ENCODE results near the gene NEURL3.

Gene NEURL3

GRCh38 chr2:96539215-96539920, 34.2 kb upstream of the NEURL3 start:
- no peak for DNase-seq

GRCh38 chr2:96538487-96539214, 33.5 kb upstream of the NEURL3 start:
- DNase-seq: peak; percentile 90

DNA sequence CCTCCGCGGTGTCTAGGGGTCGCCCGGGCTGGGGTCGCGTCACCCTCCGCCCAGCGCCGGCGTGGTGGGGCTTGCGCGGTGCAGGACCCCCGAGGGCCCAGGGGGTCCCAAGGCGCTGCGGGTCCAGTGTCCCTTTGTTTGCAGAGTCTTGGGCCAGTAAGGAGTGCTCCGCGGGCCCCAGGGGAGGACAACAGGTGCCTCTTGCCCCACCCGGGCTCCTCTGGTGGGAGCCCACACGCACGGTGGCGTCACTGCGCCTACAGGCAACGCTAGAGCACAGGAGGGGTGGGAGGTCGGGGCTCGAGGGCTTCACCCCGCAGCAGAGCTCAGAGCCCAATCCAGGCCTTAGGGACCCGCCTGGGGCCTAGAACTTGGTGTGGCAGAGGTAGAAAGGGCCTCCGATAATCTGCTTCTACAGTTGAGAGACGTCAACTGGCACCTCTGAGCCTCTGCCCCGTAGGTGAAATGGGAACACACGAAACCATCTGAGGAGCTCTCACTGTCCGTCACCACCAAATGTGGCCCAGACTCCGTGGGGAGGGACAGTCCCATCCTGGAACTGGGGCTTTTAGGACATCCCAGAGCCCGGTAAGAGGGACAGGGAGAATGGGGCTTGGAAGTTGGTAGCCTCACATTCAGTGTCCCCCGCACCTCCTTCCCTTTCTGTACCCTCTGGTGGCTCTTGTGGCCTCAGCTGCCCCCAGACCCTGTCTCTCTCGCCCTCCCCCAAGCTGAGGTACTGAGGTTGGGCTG, 32.8 kb upstream of the NEURL3 start:
- DNase-seq: peak; percentile 58 to 78

GRCh38 chr2:96537066-96537733, 32.0 kb upstream of the NEURL3 start:
- DNase-seq: peak; percentile 90

DNA sequence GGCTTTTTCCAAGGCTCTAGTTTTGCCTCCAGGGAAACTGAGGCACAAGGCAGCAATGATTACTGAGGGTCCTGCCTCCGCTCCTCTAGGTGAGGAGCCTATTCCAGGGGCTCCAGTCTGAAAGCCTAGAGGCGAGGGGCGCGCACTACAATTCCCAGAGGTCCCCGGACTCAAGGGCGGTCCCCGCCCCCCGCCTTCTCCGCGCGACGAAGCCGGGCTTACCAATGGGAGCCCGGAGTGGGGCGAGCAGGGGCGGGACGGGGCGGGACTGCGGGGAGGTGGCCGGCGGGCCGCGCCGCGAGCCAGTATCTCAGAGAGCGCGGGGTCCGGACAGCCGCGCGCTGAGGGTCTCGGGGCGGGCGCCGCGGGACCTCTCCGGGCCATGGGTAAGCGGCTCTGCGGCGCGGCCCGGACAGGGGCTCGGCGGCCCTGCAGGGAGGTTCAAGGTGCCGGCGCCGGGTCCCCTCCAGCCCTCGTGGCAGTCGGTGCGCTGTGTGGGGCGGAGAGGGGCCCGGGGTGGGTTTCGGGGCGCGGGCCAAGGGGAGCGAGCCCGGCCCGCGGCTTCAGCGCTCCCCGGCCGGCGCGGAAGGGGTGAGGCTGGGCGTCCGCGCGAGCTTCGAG, 31.4 kb upstream of the NEURL3 start, which contains the start of gene ARID5A:
Gene ARID5A (plus strand): TSS at position 308 of the 621 bp plus-strand sequence. CDS start 75 bp downstream, at position 383.
- DNase-seq: peak; percentile 90 to 92

DNA sequence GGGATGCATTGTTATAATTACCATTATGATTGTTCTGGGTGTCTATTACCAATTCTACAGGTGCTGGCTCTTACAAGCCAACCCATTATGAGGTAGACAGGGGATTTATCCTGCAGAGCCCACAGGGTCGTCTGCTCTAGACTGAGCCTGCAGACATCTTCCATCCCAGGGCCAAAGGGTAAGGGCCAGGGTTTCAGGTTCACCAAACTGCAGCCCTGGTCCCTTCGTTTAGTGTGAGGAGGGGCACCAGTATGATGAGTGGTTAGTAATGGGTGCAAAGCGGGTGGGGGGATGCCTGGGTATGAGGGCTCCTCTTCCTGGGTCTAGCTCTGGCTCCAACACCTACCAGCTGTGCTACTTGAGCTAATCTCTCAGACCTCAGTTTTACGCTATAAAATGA, 30.2 kb upstream of the NEURL3 start:
- DNase-seq: no peak

GRCh38 chr2:96534701-96535181, 29.6 kb upstream of the NEURL3 start:
- DNase-seq: no peak

DNA sequence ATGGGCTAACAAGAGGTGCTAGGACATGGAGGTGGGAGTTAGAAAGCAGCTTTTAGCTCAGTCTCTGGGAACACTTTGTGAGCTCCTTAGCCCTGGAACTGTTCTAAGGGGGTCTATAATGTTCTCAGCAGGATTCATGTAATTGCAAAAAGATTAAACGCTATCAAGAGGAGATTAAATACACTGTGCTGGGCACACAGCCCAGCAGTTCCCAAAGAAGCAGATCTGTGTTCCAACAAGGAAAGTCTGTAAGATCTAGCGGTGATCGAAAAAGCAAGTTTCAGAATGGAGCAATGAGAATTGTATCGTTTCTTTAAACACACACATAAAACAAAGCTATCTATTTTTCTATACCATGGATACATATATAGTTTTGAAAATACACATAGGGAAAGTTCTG, 29.0 kb upstream of the NEURL3 start:
- DNase-seq: no peak

DNA sequence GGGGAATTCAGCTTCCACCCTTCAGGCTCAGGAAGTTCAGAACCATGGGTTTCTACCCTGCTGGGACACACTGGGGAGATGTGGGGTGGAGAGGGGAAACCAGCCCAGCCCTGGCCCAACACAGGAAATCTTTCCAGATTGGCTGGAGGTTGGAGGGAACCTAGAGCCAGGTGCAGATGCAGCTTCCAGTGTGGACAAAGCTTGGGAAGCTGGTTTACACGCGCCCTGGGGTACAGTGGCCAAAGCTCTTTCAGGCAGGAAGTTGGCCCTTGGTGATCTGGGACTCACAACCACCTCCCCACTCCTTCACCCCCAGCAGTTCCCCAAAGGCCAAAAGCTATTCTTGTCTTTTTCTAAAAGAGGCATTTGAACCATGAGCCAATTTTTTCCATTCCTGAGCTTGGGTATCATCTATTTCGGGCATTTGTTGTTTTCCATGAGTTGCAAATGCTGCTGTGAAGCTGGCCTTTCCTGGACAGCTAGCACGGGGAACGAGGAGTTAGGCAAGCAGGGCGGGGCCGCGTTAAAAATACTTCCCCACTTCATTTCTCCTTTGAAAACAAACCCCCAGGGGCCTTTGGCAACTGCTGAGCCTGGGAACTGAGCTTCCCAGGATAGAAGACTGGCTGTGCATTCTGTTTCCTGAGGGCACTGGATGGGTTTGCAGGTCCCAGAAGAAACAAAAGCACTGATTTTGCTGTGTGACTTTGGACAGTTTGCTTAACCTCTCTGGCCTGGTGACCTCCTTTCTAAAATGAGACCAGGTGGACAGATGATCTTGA, 28.3 kb upstream of the NEURL3 start:
- DNase-seq: peak in 1 of 2 donors; percentile 24

DNA sequence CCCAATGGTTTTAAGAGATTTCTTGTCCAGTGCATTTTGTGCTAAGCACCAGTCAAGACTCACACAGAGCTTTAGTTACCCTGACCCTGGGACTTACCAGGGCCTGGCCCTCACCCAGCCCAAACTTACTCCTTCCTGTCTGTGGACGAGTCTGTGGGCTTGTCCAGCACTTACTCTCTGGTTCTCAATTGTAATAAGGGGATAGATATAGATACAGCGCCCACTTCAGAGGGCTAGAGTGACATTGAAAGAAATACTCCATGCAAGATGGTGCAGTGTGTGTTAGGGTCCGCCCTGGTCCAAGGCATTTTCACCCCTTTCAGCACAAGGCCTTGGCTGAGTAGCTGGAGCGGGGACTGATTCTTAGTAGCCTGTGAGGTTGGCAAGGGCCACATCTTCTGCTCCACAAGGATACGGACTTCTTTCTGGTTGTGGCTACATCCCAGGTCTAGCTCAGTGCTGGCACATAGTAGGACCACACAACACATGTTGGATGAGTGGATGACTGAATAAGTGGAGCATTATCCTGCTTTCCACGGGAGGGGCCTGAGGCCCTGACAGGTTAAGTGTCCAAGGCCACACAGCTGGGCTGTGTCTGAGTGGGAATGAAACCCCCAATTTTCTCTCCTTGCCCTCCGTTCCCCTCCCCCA, 27.6 kb upstream of the NEURL3 start:
- no peak for DNase-seq

DNA sequence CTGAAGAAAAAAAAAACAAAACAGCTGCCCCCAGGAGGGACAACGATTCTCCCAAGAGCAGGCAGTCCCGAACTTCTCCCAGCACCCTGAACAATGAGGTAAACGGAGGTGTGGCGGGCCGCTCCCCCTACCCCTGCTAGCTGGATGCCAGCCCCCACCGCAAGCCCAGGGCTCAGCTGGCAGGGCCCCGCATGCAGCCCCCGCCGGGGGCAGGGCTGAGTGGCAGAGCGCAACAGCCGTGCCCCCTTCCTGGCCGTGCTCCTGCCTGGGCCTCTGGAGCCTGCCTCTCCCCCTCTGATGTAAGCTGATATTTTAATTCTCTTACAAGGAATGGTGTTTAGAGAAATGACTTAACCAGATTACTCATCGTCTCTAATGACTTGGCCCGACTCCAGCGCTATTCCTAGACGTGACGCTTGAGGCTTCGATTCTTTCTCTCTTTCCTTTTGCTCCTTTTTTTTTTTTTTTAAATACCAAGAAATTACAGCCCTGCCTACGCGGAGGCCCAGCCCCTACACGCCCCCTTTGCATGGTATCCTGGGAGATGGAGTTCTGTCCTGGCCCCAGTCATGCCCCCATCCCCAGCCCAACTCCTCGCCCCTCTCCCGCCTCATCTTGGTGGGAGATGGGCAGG, 26.8 kb upstream of the NEURL3 start:
- peak; percentile 84 to 89 for DNase-seq

DNA sequence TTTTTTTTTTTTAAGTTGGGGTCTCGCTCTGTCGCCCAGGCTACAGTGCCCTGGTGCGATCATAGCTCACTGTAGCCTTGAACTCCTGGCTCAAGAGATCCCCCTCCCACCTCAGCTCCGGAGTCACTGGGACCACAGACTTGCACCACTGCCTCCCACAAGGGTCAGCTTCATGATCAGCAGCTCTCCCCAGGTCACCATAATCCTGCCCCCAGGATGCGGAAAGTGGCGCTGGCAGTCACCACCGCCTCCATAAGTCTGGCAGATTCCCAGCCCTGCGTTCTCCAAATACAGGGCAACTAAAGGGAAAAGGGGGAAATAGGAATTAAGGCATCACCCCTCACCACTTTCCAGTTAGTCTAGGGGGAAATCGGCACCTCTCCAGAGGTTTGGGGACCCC, 26.2 kb upstream of the NEURL3 start:
- no peak for DNase-seq

DNA sequence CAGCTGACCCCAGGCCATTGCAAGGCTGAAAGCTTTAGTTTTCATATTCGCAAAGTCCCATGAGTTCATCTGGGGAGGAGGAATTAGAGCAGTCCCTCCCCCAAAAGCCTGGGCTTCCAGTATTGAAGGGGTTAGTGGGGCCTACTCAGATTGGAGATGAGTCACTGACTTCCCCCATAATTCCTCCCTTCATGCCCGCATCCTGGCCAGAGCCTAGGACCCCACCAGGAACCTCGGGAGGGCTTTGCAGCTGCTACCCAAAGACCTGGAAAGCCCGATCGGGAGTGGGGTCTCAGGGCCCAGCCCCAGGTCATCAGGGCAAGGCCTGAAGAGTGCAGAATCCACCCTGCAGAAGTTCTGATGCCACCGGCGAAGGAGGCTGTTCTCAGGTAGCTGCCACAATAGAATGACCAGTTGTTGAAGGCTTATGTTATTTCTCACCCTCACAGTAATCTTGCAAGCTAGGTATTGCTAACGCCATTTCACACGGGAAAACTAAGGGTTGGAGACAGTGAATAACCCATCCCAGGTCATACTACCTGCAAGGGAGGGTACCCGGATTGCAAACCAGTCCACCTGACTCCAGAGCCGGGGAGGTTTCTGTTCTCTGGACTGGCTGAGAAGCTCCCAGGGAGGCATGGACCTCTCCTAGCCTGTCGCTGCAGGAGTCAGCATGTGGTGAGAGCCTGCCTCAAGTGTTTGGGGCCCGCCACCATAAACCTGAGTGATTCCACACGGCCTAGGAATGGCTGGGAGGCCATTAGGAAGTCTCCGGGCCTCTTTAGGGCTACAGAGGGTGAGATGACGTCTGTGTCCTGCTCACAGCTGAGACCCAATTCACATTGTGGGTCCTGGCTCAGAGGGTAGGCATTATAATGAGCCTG, 25.6 kb upstream of the NEURL3 start:
- DNase-seq: no peak

DNA sequence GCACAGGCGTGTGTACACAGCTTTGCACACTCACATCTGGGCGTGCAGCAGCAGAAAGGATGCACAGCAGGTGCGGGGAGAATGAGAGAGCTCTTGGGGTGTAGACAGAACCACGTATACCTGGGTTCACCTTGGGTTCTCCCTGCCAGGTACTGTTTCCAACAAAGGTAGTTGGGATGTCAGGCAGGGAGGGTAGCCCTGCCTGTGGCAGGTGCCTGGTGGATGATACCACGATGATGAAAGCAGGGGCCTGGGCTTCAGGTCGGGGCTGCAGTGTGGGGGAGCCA, 24.9 kb upstream of the NEURL3 start:
- DNase-seq: no peak

GRCh38 chr2:96529376-96530143, 24.4 kb upstream of the NEURL3 start:
- DNase-seq: no peak

- DNase-seq: no peak
Observed at GRCh38 chr2:96528700-96529375, 23.7 kb upstream of the NEURL3 start.

DNA sequence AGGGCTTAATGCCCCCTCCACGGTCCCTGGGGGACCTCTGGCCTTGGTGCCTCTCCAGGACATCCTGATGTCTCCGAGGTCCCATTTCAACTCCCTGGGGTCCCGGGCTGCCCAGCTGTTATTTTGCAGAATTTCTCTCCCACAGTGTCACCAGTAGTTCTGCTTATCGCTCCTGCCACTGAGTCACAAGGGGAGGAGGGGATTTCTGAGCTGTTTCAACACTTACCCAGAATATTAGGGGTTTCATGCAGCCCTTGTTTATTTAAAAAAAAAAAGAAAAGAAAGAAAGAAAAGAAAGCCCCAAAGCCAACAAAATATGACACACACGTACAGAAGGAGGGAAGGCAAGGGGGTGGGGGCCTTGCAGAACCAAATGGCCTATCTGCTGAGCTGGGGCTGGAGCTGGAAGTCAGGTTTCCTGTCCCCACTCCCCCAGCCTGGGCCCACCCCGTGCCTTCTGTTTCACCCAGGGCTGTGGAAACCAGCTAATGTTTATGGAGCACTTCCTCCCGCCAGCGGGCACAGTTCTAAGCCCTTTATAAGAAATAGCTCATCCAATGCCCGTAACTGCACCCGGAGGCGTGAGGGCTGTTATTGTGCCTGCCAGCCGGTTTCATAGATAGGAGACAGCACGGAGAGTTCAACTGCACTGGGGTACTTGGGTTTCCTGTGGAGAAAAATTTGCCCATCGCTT, 23.0 kb upstream of the NEURL3 start:
- peak; percentile 43 to 44 for DNase-seq
